ENCODE measurements around the gene C1QTNF12.

Gene C1QTNF12

GRCh38 chr1:1246577-1247340 lies at the start of gene C1QTNF12:
TSS of gene C1QTNF12 (minus strand) at chr1:1246722. CDS start at chr1:1246690, 32 bp downstream.
- DNase-seq = no peak

- DNase-seq = no peak
Observed at GRCh38 chr1:1295154-1295923, 48.8 kb upstream of the C1QTNF12 start.

DNA sequence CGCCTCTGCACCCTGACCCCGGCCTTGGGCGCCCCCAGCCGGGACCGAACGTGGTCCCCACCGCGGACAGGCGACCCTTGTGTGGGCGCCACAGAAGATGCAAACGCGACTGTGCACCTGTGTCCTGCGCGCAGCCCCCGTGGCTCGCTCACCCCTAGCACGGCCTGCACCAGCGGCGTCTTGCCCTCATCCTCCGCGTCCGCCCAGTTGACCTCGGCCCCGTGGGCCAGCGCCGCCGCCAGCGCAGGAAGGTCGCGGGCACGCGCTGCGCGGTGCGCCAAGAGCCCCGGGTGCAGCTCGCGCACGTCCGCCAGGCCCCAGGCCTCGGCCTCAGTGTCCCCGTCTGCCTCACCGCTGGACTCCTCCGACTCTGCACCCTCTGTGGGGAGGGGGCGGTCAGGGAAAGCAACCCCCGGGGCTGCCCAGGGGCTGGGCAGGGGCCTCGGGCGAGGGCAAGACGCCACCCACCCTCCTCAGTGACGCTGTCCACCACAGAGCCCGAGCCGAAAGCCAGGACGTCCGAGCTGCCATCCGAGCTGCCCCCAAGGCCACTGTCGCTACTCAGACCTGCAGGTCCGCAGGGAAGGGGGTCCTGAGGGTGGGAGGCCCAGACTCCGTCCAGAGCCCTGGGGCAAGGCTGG lies 47.8 kb upstream of the C1QTNF12 start:
- no peak for DNase-seq

GRCh38 chr1:1293263-1294249 lies 47.0 kb upstream of the C1QTNF12 start:
- no peak for DNase-seq

GRCh38 chr1:1292851-1293250 lies 46.3 kb upstream of the C1QTNF12 start:
- DNase-seq = no peak

DNA sequence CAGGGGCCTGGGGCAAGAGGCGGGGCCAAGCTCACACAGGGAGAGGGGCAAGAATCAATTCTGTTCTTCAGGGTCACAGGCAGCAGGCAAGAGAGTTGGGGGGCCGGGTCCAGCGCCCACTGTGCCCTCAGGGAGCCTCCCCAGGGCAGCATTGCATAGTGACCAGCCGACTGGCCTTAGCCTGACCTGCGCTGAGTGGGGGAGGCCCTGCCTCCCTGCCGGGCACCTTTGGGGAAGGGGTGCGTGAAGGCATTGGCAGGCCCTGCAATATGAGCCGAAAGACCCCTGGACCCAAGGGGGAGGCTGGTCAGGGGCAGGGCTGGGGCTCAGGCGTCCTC lies 45.9 kb upstream of the C1QTNF12 start:
- DNase-seq = no peak

DNA sequence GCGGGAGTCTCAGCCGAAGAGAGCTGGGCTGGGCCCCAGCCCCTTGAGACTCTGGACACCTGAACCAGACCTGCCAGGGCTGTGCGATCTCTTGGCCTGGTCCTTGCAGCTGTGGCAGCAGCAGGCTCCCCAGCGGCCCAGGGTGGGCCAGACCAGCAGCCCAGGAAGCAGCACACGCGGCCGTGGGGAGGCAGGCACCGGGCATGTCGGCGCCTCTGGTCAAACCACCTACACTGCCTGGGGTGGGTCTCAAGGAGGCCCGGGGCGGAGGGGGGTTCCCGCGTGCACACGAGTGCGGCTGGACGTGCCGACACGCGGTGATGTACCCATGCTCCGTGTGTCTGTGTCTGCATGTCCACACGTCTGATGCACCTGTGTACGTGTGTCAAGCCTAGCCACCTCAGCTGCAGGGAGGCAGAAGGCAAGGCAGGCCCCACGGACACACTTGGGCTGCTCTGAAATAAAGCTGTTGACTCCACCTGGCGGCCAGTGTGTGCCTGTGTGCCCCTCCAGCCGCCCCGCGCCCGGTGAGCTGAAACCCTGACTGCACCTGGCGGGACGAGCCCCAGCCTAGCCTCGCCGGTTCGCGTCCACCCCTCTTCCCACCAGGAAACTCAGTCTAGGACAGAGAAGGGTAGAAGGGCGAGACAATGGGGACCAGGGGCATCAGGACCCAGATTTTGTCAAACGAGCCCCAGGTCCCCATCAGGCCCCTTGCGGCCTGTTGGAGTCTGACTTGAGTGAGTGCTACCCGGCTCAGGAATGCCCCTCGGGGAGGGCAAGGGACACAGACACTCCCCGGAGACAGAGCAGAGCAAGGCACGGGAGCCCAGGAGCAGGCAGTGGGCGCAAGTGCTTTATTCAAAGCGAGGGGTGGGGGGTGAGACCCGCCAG lies 45.3 kb upstream of the C1QTNF12 start:
- DNase-seq = peak; percentile 76

- no peak for DNase-seq
Observed at GRCh38 chr1:1291023-1291528, 44.6 kb upstream of the C1QTNF12 start.

DNA sequence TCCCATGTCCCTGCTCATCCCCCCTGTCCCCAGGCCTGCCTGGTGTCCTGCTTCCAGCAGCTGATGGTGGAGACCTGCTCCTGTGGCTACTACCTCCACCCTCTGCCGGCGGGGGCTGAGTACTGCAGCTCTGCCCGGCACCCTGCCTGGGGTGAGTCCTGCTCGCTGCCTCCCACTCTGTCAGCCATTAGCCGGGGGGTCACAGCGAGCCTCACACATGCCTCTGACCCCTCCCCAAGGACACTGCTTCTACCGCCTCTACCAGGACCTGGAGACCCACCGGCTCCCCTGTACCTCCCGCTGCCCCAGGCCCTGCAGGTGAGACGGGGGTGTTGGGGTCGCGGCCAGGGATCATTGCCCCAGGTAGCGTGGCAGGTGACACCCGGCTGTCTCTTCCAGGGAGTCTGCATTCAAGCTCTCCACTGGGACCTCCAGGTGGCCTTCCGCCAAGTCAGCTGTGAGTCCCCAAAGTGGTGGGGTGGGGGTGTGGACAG lies 43.8 kb upstream of the C1QTNF12 start:
- DNase-seq = peak; percentile 77

DNA sequence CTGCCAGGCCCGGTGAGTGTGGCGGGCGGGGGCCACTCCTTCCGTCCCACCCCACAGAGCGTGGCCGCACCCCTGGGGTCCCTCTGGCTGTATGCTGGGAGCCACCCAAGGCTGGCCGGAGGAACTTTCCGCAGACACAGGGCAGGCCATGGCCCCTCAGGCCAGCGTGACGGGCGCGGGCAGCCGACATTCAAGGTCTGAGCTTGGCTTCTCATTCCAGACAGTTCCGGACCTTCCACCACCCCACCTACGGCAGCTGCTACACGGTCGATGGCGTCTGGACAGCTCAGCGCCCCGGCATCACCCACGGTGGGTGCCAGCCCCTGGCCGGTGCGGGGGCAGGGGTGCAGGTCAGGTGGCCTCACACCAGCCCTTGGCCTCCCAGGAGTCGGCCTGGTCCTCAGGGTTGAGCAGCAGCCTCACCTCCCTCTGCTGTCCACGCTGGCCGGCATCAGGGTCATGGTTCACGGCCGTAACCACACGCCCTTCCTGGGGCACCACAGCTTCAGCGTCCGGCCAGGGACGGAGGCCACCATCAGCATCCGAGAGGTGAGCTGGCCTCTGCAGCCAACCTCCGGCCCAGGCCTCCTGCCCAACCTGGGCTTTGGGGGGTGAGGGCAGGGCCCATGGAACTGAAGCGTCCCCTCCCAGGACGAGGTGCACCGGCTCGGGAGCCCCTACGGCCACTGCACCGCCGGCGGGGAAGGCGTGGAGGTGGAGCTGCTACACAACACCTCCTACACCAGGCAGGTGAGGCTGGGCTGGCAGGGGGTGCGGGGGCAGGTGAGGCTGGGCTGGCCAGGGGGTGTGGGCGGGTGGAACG lies 41.0 kb upstream of the C1QTNF12 start:
- no peak for DNase-seq

GRCh38 chr1:1286313-1287261 lies 40.1 kb upstream of the C1QTNF12 start:
- no peak for DNase-seq

GRCh38 chr1:1285611-1286311 lies 39.2 kb upstream of the C1QTNF12 start:
- DNase-seq = no peak

DNA sequence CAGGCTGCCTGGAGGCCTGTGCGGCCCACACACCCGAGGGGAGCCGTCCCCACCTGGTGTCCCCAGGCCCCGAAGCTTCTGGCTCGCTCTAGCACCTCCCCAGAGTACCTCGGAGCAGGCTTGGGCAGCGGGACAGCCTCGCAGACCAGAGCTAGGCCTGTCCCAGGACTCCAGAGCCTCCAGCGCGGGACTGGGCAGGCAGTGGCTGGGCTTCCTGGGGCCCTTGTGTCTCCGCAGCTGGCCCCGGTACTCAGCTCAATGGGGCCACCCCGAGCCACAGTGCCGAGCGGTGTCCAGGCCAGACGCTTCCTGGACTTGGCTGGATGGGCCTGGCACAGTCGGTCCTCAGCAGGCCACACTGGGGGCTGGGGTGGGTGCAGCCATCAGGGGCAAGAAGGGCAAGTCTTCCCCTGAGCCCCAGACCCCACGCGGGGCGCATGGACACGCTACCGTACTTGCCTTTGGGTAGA lies 38.6 kb upstream of the C1QTNF12 start:
- no peak for DNase-seq

- no peak for DNase-seq
Observed at GRCh38 chr1:1284221-1285101, 37.9 kb upstream of the C1QTNF12 start.

DNA sequence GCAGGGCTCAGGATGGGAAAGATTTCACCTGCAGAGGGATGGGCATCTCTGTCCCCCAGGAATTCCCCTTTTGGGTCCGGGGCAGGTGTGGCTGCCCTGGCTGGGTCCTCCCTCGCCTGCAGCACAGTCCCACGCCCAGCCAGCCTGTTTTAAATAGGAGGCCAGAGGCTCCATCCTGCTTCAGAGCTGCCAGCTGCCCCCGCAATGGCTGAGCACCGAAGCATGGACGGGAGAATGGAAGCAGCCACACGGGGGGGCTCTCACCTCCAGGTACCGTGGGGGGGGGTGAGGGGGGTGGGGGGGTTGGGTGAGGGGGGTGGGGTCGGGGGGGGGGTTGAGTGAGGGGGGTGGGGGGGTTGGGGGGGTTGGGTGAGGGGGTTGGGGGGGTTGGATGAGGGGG lies 37.3 kb upstream of the C1QTNF12 start:
- no peak for DNase-seq

DNA sequence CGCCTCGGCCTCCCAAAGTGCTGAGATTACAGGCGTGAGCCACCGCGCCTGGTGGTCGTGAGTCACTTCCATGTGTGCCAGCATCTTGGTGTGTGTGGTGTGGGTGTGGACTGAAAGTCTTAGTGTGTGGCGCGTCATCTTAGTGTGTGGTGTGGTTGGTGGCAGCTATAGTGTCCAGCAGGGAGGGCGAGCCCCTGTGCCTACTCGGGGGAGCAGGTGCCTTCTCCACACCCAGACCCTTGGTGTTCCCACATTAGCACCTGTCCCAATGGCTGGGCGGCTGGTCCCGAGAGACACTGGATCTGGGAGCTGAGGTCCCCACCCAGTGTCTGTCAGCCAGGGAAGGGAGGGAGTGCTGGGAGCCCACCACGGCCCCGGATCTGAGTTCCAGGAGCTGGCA lies 36.5 kb upstream of the C1QTNF12 start:
- no peak for DNase-seq

All from CD4-positive, alpha-beta T cell treated with Interleukin-17A for 1 hour (primary cell).